ENCODE measurements around the gene TEAD1. TPM values are rescaled to one million over a fixed set of nuclear protein-coding genes. Genes with fewer than 3 reads are reported as not detected.

TEAD1 gene
- total and polyA plus RNA-seq, 9 of the 15 experiments (the other 6 are each of a cell fraction or from before 2014, with no cell fraction given): 1.7 to 17.7 (median 10.8) TPM

DNA sequence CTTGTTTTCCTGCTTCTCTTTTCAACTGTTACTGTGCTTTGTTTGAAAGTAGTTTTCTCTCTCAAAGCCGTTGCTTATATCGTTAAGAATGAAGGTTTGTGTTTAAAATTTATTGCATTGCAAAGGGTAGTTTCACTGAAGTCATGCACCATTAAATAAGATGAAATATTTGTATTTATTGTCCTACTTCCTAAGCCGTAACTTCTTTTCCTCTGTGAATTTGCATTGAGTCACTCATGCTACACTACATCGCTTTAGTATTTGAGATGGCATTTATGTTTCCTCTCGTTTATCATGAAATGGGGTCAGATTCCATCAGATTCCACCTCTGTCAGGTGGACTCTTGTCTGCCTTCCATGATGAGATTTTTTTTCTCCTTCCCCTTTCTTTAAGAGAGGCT lies 269.1 kb downstream of the TEAD1 start (continued):
- TF ChIP-seq, protein P1, sequence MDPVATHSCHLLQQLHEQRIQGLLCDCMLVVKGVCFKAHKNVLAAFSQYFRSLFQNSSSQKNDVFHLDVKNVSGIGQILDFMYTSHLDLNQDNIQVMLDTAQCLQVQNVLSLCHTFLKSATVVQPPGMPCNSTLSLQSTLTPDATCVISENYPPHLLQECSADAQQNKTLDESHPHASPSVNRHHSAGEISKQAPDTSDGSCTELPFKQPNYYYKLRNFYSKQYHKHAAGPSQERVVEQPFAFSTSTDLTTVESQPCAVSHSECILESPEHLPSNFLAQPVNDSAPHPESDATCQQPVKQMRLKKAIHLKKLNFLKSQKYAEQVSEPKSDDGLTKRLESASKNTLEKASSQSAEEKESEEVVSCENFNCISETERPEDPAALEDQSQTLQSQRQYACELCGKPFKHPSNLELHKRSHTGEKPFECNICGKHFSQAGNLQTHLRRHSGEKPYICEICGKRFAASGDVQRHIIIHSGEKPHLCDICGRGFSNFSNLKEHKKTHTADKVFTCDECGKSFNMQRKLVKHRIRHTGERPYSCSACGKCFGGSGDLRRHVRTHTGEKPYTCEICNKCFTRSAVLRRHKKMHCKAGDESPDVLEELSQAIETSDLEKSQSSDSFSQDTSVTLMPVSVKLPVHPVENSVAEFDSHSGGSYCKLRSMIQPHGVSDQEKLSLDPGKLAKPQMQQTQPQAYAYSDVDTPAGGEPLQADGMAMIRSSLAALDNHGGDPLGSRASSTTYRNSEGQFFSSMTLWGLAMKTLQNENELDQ (CRISPR knock-in tag; IDR thresholded peaks at IDR 0.05; ENCODE audit: borderline replicate concordance): no peak

GRCh38 chr11:12944889-12945288 lies 270.7 kb downstream of the TEAD1 start:
- Histone ChIP-seq H3K4me3 (no peak overlapping the region), H3K36me3 (ENCODE audit: control insufficient read depth, insufficient read depth, low read length) (peaks cover 23% of the 10 kb centered on the region), H3K4me1 (replicated peaks in 1 of 2; ENCODE audit: control insufficient read depth in 2 of 2, insufficient read depth in 2 of 2, low read length in 2 of 2) (no peaks in the 10 kb centered on the region; a peak in 1 of 5 replicates), H3K9me3 (replicated peaks; ENCODE audit: control insufficient read depth, insufficient read depth, low read depth, low read length) (no peaks in the 10 kb centered on the region; the same call in 1 of the 2 replicates), H3K27ac (ENCODE audit: extremely low read depth, low read depth, low read length) (no peak overlapping the region), H4K20me1 (replicated peaks; ENCODE audit: control insufficient read depth, insufficient read depth, low read length) (no peaks in the 10 kb centered on the region), H2AFZ (ENCODE audit: low read depth, low read length) (no peak overlapping the region), H3K27me3 (ENCODE audit: control insufficient read depth in 2 of 2, insufficient read depth in 2 of 2, low read length in 2 of 2) (no peaks in the 10 kb centered on the region), H3K9ac (ENCODE audit: insufficient read depth in 1 of 2, low read depth in 2 of 2, low read length in 2 of 2) (no peak overlapping the region), H3K79me2 (ENCODE audit: control insufficient read depth, insufficient read depth, low read length) (no peaks in the 10 kb centered on the region), H3K9me1 (ENCODE audit: control insufficient read depth, insufficient read depth, low read length) (no peaks in the 10 kb centered on the region), H3K4me2 (ENCODE audit: insufficient read depth, low read length) (no peak overlapping the region)
- BruUV-seq (replicated peaks): no TSS peak
- FAIRE-seq (no peak), ATAC-seq (no peak), DNase-seq (ENCODE audit: extremely low read depth in 1 of 4, low spot score in 3 of 4) (no peak)
- in situ Hi-C loops (cut with MboI) (no loop called here), intact Hi-C loops (cut with micrococcal nuclease) (no loop called here)
- ChIA-PET CTCF (ENCODE audit: low intra/inter-chr PET ratio) (no interaction called here), POLR2A (interaction anchor here (1.5 kb wide), 1 partner anchor 22 kb away, joined by 4 read pairs; no protein-coding TSS in a partner anchor)
- TF ChIP-seq KLF16 (IDR thresholded peaks at IDR 0.05) (no peak), TEAD2 (tag; IDR thresholded peaks at IDR 0.05) (no peak), ZNF584 (CRISPR knock-in tag; IDR thresholded peaks at IDR 0.05; ENCODE audit: low read depth) (no peak), SREBF1 (IDR thresholded peaks at IDR 0.05; ENCODE audit: borderline replicate concordance, low read depth, low read length) (no peak), CAMTA2 (CRISPR knock-in tag; conservative IDR thresholded peaks at IDR 0.05) (no peak), ZNF133 (CRISPR knock-in tag; IDR thresholded peaks at IDR 0.05) (no peak), DPF2 (IDR thresholded peaks at IDR 0.05) (no peak)
- TF ChIP-seq, protein P2, sequence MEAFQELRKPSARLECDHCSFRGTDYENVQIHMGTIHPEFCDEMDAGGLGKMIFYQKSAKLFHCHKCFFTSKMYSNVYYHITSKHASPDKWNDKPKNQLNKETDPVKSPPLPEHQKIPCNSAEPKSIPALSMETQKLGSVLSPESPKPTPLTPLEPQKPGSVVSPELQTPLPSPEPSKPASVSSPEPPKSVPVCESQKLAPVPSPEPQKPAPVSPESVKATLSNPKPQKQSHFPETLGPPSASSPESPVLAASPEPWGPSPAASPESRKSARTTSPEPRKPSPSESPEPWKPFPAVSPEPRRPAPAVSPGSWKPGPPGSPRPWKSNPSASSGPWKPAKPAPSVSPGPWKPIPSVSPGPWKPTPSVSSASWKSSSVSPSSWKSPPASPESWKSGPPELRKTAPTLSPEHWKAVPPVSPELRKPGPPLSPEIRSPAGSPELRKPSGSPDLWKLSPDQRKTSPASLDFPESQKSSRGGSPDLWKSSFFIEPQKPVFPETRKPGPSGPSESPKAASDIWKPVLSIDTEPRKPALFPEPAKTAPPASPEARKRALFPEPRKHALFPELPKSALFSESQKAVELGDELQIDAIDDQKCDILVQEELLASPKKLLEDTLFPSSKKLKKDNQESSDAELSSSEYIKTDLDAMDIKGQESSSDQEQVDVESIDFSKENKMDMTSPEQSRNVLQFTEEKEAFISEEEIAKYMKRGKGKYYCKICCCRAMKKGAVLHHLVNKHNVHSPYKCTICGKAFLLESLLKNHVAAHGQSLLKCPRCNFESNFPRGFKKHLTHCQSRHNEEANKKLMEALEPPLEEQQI (IDR thresholded peaks at IDR 0.05): no peak
- 50% methylated on average over 3 of the region's 3 CpGs for WGBS (ENCODE audit: insufficient coverage, low coverage, missing lambda C conversion rate)
